GM23338 (cell line): ENCODE data around the gene RET. TPM values are rescaled to one million over a fixed set of nuclear protein-coding genes. Genes with fewer than 3 reads are reported as not detected.

ENCODE experiments used
- ATAC-seq: fragments of 200-7000 bp; cut with Tn5 transposase; 3 replicates; pipeline ENCODE4 v1.9.1; 2020
- DNase-seq: peaks from one replicate; pipeline ENCODE4 v3.0.0-alpha.2; 2015; ENCODE audit warnings: low spot score
- H2AFZ ChIP-seq: fragments of 200-600 bp; sonication (generic); 2 replicates; pipeline ENCODE4 v1.8.0; 2016; ENCODE audit warnings: antibody characterized with exemption, mild to moderate bottlenecking, moderate library complexity
- H3F3A ChIP-seq: fragments of 200-600 bp; sonication (generic); replicated peaks from 2 replicates; pipeline ENCODE4 v1.8.0; 2017; ENCODE audit warnings: antibody characterized with exemption, mixed run types, low read depth
- H3K27ac ChIP-seq: fragments of 200-600 bp; sonication (generic); 2 replicates; pipeline ENCODE4 v1.6.1; 2016; ENCODE audit warnings: low read depth
- H3K27me3 ChIP-seq: fragments of 200-600 bp; sonication (generic); 2 replicates; pipeline ENCODE4 v1.8.0; 2016; ENCODE audit warnings: mild to moderate bottlenecking, mixed run types, moderate library complexity; ENCODE audit not compliant: insufficient read depth
- H3K36me3 ChIP-seq: fragments of 200-600 bp; sonication (generic); 2 replicates; pipeline ENCODE4 v1.8.0; 2016; ENCODE audit warnings: mild to moderate bottlenecking; ENCODE audit not compliant: insufficient read depth
- H3K4me1 ChIP-seq: fragments of 200-600 bp; sonication (generic); 2 replicates; pipeline ENCODE4 v1.8.0; 2016; ENCODE audit warnings: mild to moderate bottlenecking, moderate library complexity; ENCODE audit not compliant: insufficient read depth
- H3K4me2 ChIP-seq: fragments of 200-600 bp; sonication (generic); 2 replicates; pipeline ENCODE4 v1.7.1; 2017; ENCODE audit warnings: mixed run types
- H3K4me3 ChIP-seq: fragments of 200-600 bp; sonication (generic); 2 replicates; pipeline ENCODE4 v1.6.1; 2016; ENCODE audit warnings: mixed run types
- H3K79me2 ChIP-seq: fragments of 200-600 bp; sonication (generic); replicated peaks from 2 replicates; pipeline ENCODE4 v1.8.0; 2017; ENCODE audit warnings: mild to moderate bottlenecking; ENCODE audit not compliant: insufficient read depth
- H3K9me2 ChIP-seq: fragments of 200-600 bp; sonication (generic); 2 replicates; pipeline ENCODE4 v1.8.0; 2017; ENCODE audit not compliant: insufficient read depth
- H4K20me1 ChIP-seq: fragments of 200-600 bp; sonication (generic); replicated peaks from 2 replicates; pipeline ENCODE4 v1.8.0; 2017; ENCODE audit warnings: mild to moderate bottlenecking; ENCODE audit not compliant: insufficient read depth
- H3K27ac Mint-ChIP-seq: 2 replicates; pipeline ENCODE4 v1.8.0; 2020; ENCODE audit warnings: inconsistent platforms, mild to moderate bottlenecking, moderate library complexity, mixed read lengths
- H3K27me3 Mint-ChIP-seq: 3 replicates; pipeline ENCODE4 v1.8.0; 2022; ENCODE audit warnings: low read depth, mild to moderate bottlenecking, moderate library complexity, mixed read lengths, inconsistent platforms; ENCODE audit not compliant: insufficient read depth, poor library complexity
- H3K36me3 Mint-ChIP-seq: 3 replicates; pipeline ENCODE4 v1.8.0; 2021; ENCODE audit warnings: low read depth, mild to moderate bottlenecking, inconsistent platforms, moderate library complexity, mixed read lengths
- H3K4me1 Mint-ChIP-seq: 3 replicates; pipeline ENCODE4 v1.8.0; 2020; ENCODE audit warnings: mild to moderate bottlenecking, inconsistent platforms, mixed read lengths
- H3K4me3 Mint-ChIP-seq: 3 replicates; pipeline ENCODE4 v1.8.0; 2021; ENCODE audit warnings: moderate library complexity, mild to moderate bottlenecking, inconsistent platforms, mixed read lengths
- H3K9me3 Mint-ChIP-seq: 3 replicates; pipeline ENCODE4 v1.8.0; 2020; ENCODE audit warnings: moderate library complexity, mild to moderate bottlenecking, inconsistent platforms, mixed read lengths
- CREB1 ChIP-seq: fragments of 250-450 bp; sonication (Bioruptor Pico); IDR thresholded peaks from 2 replicates; pipeline ENCODE4 v1.5.0; 2020; ENCODE audit warnings: low read depth, mild to moderate bottlenecking, moderate library complexity
- EZH2 ChIP-seq: fragments of 200-600 bp; sonication (generic); IDR thresholded peaks from one replicate; pipeline ENCODE4 v1.8.0; 2017; ENCODE audit warnings: antibody characterized with exemption, mild to moderate bottlenecking, low read depth; ENCODE audit not compliant: unreplicated experiment
- EZH2phosphoT487 ChIP-seq: fragments of 200-600 bp; sonication (generic); IDR thresholded peaks from one replicate; pipeline ENCODE4 v1.8.1; 2018; ENCODE audit warnings: antibody characterized with exemption; ENCODE audit not compliant: unreplicated experiment
- JUNB ChIP-seq: IDR thresholded peaks from one replicate; pipeline ENCODE4 v1.6.1; 2016; ENCODE audit warnings: antibody characterized with exemption; ENCODE audit not compliant: unreplicated experiment
- NANOG ChIP-seq: IDR thresholded peaks from 2 replicates; pipeline ENCODE4 v1.6.1; 2016; ENCODE audit warnings: antibody characterized with exemption, borderline replicate concordance
- POLR2AphosphoS5 ChIP-seq: IDR thresholded peaks from 2 replicates; pipeline ENCODE4 v1.6.1; 2016; ENCODE audit warnings: antibody characterized with exemption, low read depth
- STAT1 ChIP-seq: IDR thresholded peaks from one replicate; pipeline ENCODE4 v1.6.1; 2016; ENCODE audit warnings: antibody characterized with exemption; ENCODE audit not compliant: unreplicated experiment
- ZNF114 ChIP-seq: fragments of 250-450 bp; sonication (Bioruptor Pico); IDR thresholded peaks from 2 replicates; pipeline ENCODE4 v1.5.0; 2020; ENCODE audit warnings: mild to moderate bottlenecking, moderate library complexity
- ZNF331 ChIP-seq: fragments of 250-450 bp; sonication (Bioruptor Pico); IDR thresholded peaks from 2 replicates; pipeline ENCODE4 v1.5.0; 2020; ENCODE audit warnings: low read depth, mild to moderate bottlenecking, moderate library complexity
- polyA plus RNA-seq: library from polyadenylated mRNA; unstranded; fragments of >200 nt; fragmentation: Nextera tagmentation; extraction: Ambion mirVana; gene quantifications from 2 replicates; pipeline ENCODE4 v1.2.1, GENCODE V29; 2016
- total RNA-seq: library from RNA; depleted of rRNA; stranded (reverse); fragments of >200 nt; shearing (Covaris generic); gene quantifications from 2 replicates; pipeline ENCODE4 v1.2.3, GENCODE V29; 2014
- TF ChIP-seq, protein P1 (sequence below): fragments of 250-450 bp; sonication (Bioruptor Pico); IDR thresholded peaks from 2 replicates; pipeline ENCODE4 v1.5.0; 2020; ENCODE audit warnings: mild to moderate bottlenecking, moderate library complexity
- TF ChIP-seq, protein P2 (sequence below), 2 experiments: fragments of 200-600 bp in 1 of 2; sonication (generic) in 1 of 2; conservative IDR thresholded peaks; 2 replicates each; pipeline versions ENCODE4 v1.5.1 to v1.6.1; 2016 to 2017; ENCODE audit warnings: antibody characterized with exemption in 2 of 2, low read depth in 2 of 2, mild to moderate bottlenecking in 2 of 2, moderate library complexity in 1 of 2
- TF ChIP-seq, protein P3 (sequence below): IDR thresholded peaks from one replicate; pipeline ENCODE4 v1.6.1; 2018; ENCODE audit warnings: antibody characterized with exemption; ENCODE audit not compliant: unreplicated experiment
- TF ChIP-seq, protein P4 (sequence below): IDR thresholded peaks from 2 replicates; pipeline ENCODE4 v1.6.1; 2016; ENCODE audit warnings: antibody characterized with exemption

RET gene
- total and polyA plus RNA-seq, 2 experiments from 2014 or later = 5.5 to 9.8 TPM

DNA sequence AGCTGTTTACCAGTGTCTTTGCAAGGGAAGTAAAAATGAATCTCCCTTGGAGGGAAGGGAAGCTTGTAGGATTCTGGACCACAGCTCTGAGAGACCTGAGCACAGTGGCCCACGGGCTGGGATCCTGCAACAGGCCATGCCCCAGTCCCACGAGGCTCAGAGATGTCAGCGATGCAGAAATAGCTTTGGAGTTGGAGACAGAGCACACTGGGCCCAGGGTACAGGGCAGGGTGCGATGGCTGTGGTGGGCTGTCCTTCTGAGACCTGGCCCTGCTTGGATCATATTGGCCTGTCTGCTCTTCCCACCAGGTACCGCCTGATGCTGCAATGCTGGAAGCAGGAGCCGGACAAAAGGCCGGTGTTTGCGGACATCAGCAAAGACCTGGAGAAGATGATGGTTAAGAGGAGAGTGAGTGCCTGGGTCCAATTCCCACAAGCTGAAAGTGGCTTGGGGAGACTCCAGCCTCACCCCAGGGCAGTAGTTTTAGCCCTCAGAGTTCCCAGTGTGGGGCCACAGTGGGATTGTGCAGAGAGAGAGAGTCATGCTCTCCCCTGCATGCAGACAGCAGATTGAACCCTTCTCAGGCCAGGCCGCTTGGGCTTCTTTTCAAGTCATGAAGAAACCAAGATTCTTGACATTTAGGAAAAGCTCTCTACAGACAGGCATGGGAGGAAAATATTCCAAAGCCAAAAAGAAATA, 47.9 kb downstream of the RET start:
- no peak overlapping the region for H3K4me3 ChIP-seq
- no peak overlapping the region for H3K4me3 Mint-ChIP-seq
- H3K36me3 ChIP-seq = no peaks in the 10 kb centered on the region; the same call in 1 of the 2 replicates
- no peaks in the 10 kb centered on the region for H3K9me3 Mint-ChIP-seq
- no peak for TF ChIP-seq POLR2AphosphoS5
- TF ChIP-seq, protein P1, sequence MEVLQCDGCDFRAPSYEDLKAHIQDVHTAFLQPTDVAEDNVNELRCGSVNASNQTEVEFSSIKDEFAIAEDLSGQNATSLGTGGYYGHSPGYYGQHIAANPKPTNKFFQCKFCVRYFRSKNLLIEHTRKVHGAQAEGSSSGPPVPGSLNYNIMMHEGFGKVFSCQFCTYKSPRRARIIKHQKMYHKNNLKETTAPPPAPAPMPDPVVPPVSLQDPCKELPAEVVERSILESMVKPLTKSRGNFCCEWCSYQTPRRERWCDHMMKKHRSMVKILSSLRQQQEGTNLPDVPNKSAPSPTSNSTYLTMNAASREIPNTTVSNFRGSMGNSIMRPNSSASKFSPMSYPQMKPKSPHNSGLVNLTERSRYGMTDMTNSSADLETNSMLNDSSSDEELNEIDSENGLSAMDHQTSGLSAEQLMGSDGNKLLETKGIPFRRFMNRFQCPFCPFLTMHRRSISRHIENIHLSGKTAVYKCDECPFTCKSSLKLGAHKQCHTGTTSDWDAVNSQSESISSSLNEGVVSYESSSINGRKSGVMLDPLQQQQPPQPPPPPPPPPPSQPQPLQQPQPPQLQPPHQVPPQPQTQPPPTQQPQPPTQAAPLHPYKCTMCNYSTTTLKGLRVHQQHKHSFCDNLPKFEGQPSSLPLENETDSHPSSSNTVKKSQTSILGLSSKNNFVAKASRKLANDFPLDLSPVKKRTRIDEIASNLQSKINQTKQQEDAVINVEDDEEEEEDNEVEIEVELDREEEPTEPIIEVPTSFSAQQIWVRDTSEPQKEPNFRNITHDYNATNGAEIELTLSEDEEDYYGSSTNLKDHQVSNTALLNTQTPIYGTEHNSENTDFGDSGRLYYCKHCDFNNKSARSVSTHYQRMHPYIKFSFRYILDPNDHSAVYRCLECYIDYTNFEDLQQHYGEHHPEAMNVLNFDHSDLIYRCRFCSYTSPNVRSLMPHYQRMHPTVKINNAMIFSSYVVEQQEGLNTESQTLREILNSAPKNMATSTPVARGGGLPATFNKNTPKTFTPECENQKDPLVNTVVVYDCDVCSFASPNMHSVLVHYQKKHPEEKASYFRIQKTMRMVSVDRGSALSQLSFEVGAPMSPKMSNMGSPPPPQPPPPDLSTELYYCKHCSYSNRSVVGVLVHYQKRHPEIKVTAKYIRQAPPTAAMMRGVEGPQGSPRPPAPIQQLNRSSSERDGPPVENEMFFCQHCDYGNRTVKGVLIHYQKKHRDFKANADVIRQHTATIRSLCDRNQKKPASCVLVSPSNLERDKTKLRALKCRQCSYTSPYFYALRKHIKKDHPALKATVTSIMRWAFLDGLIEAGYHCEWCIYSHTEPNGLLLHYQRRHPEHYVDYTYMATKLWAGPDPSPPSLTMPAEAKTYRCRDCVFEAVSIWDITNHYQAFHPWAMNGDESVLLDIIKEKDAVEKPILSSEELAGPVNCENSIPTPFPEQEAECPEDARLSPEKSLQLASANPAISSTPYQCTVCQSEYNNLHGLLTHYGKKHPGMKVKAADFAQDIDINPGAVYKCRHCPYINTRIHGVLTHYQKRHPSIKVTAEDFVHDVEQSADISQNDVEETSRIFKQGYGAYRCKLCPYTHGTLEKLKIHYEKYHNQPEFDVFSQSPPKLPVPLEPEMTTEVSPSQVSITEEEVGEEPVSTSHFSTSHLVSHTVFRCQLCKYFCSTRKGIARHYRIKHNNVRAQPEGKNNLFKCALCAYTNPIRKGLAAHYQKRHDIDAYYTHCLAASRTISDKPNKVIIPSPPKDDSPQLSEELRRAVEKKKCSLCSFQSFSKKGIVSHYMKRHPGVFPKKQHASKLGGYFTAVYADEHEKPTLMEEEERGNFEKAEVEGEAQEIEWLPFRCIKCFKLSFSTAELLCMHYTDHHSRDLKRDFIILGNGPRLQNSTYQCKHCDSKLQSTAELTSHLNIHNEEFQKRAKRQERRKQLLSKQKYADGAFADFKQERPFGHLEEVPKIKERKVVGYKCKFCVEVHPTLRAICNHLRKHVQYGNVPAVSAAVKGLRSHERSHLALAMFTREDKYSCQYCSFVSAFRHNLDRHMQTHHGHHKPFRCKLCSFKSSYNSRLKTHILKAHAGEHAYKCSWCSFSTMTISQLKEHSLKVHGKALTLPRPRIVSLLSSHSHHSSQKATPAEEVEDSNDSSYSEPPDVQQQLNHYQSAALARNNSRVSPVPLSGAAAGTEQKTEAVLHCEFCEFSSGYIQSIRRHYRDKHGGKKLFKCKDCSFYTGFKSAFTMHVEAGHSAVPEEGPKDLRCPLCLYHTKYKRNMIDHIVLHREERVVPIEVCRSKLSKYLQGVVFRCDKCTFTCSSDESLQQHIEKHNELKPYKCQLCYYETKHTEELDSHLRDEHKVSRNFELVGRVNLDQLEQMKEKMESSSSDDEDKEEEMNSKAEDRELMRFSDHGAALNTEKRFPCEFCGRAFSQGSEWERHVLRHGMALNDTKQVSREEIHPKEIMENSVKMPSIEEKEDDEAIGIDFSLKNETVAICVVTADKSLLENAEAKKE (CRISPR knock-in tag) = no peak
- no peak for TF ChIP-seq EZH2phosphoT487
- TF ChIP-seq, protein P2, sequence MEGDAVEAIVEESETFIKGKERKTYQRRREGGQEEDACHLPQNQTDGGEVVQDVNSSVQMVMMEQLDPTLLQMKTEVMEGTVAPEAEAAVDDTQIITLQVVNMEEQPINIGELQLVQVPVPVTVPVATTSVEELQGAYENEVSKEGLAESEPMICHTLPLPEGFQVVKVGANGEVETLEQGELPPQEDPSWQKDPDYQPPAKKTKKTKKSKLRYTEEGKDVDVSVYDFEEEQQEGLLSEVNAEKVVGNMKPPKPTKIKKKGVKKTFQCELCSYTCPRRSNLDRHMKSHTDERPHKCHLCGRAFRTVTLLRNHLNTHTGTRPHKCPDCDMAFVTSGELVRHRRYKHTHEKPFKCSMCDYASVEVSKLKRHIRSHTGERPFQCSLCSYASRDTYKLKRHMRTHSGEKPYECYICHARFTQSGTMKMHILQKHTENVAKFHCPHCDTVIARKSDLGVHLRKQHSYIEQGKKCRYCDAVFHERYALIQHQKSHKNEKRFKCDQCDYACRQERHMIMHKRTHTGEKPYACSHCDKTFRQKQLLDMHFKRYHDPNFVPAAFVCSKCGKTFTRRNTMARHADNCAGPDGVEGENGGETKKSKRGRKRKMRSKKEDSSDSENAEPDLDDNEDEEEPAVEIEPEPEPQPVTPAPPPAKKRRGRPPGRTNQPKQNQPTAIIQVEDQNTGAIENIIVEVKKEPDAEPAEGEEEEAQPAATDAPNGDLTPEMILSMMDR (conservative IDR thresholded peaks at IDR 0.05; ENCODE audit: low read depth in 2 of 2) = no peak
- TF ChIP-seq, protein P3, sequence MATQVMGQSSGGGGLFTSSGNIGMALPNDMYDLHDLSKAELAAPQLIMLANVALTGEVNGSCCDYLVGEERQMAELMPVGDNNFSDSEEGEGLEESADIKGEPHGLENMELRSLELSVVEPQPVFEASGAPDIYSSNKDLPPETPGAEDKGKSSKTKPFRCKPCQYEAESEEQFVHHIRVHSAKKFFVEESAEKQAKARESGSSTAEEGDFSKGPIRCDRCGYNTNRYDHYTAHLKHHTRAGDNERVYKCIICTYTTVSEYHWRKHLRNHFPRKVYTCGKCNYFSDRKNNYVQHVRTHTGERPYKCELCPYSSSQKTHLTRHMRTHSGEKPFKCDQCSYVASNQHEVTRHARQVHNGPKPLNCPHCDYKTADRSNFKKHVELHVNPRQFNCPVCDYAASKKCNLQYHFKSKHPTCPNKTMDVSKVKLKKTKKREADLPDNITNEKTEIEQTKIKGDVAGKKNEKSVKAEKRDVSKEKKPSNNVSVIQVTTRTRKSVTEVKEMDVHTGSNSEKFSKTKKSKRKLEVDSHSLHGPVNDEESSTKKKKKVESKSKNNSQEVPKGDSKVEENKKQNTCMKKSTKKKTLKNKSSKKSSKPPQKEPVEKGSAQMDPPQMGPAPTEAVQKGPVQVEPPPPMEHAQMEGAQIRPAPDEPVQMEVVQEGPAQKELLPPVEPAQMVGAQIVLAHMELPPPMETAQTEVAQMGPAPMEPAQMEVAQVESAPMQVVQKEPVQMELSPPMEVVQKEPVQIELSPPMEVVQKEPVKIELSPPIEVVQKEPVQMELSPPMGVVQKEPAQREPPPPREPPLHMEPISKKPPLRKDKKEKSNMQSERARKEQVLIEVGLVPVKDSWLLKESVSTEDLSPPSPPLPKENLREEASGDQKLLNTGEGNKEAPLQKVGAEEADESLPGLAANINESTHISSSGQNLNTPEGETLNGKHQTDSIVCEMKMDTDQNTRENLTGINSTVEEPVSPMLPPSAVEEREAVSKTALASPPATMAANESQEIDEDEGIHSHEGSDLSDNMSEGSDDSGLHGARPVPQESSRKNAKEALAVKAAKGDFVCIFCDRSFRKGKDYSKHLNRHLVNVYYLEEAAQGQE = no peak
- TF ChIP-seq ZNF331 (CRISPR knock-in tag) = no peak
- no peak for TF ChIP-seq JUNB
- TF ChIP-seq, protein P4, sequence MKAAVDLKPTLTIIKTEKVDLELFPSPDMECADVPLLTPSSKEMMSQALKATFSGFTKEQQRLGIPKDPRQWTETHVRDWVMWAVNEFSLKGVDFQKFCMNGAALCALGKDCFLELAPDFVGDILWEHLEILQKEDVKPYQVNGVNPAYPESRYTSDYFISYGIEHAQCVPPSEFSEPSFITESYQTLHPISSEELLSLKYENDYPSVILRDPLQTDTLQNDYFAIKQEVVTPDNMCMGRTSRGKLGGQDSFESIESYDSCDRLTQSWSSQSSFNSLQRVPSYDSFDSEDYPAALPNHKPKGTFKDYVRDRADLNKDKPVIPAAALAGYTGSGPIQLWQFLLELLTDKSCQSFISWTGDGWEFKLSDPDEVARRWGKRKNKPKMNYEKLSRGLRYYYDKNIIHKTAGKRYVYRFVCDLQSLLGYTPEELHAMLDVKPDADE = no peak
- TF ChIP-seq CREB1 (CRISPR knock-in tag) = no peak
- no peak for TF ChIP-seq STAT1
- TF ChIP-seq EZH2 = no peak
- TF ChIP-seq ZNF114 (CRISPR knock-in tag) = no peak
- TF ChIP-seq NANOG = no peak
- no peak overlapping the region for H2AFZ ChIP-seq
- H3K27me3 Mint-ChIP-seq = peaks cover 3% of the 10 kb centered on the region
- H3K4me2 ChIP-seq = no peak overlapping the region
- no peaks in the 10 kb centered on the region; the same call in 2 of the 3 replicates for H3K4me1 Mint-ChIP-seq
- no peak overlapping the region for H3K27ac Mint-ChIP-seq
- no peaks in the 10 kb centered on the region for H3K36me3 Mint-ChIP-seq
- DNase-seq (no peak), ATAC-seq (no peak)
- no peaks in the 10 kb centered on the region for H3F3A ChIP-seq
- H3K27me3 ChIP-seq = no peaks in the 10 kb centered on the region
- H3K79me2 ChIP-seq = no peaks in the 10 kb centered on the region
- H3K4me1 ChIP-seq = no peaks in the 10 kb centered on the region
- no peaks in the 10 kb centered on the region for H4K20me1 ChIP-seq
- H3K27ac ChIP-seq = no peak overlapping the region
- H3K9me2 ChIP-seq = no peaks in the 10 kb centered on the region
